HG02981 (cell line): Measurements from ENCODE around the gene GTPBP3.
A peak's percentile ranks its signal among the peaks of the same experiment; 100 is the strongest.
"Not testable (repeated sequence)": the region's sequence is repeated elsewhere in the genome, so short reads cannot be mapped to it uniquely, and the experiment has no call there.

ENCODE experiments used
- ATAC-seq: cut with Tn5 transposase; IDR thresholded peaks from one replicate; pipeline ENCODE4 v1.9.1; 2021; ENCODE audit warnings: mild to moderate bottlenecking, moderate library complexity; ENCODE audit not compliant: unreplicated experiment

Gene GTPBP3

GRCh38 chr19:17336872-17337674 lies at the start of gene GTPBP3:
Gene GTPBP3 (plus strand): TSS chr19:17337553. CDS start chr19:17337612, 59 bp downstream.
- ATAC-seq: peak; percentile 78

GRCh38 chr19:17289489-17289888 lies 47.9 kb upstream of the GTPBP3 start:
- no peak for ATAC-seq

GRCh38 chr19:17292301-17293074 lies 44.9 kb upstream of the GTPBP3 start:
- ATAC-seq: peak; percentile 73

GRCh38 chr19:17293605-17294004 lies 43.7 kb upstream of the GTPBP3 start:
- no peak for ATAC-seq

- no peak for ATAC-seq
Measured at GRCh38 chr19:17294051-17294891, 43.1 kb upstream of the GTPBP3 start.

GRCh38 chr19:17295551-17295950 lies 41.8 kb upstream of the GTPBP3 start:
- ATAC-seq: not testable (repeated sequence)

GRCh38 chr19:17296273-17296672 lies 41.1 kb upstream of the GTPBP3 start:
- ATAC-seq: no peak

GRCh38 chr19:17296976-17297375 lies 40.4 kb upstream of the GTPBP3 start:
- no peak for ATAC-seq

- ATAC-seq: no peak
Measured at GRCh38 chr19:17300992-17301619, 36.2 kb upstream of the GTPBP3 start.

GRCh38 chr19:17302391-17303166 lies 34.8 kb upstream of the GTPBP3 start:
- ATAC-seq: no peak

- peak; percentile 51 for ATAC-seq
Measured at GRCh38 chr19:17303167-17303939, 34.0 kb upstream of the GTPBP3 start, which contains the start of gene ABHD8. Gene ABHD8 (minus strand): TSS chr19:17303425. CDS start chr19:17301616, 1,809 bp downstream.

- ATAC-seq: no peak
Measured at GRCh38 chr19:17303940-17304267, 33.4 kb upstream of the GTPBP3 start.

- no peak for ATAC-seq
Measured at GRCh38 chr19:17304386-17305215, 32.8 kb upstream of the GTPBP3 start.

GRCh38 chr19:17305216-17305516 lies 32.2 kb upstream of the GTPBP3 start:
- no peak for ATAC-seq

GRCh38 chr19:17305517-17306284 lies 31.7 kb upstream of the GTPBP3 start, which contains the start of gene MRPL34:
Gene MRPL34 (plus strand): TSS chr19:17305872. CDS start chr19:17305893, 21 bp downstream.
- peak; percentile 70 for ATAC-seq

GRCh38 chr19:17306285-17306714 lies 31.1 kb upstream of the GTPBP3 start:
- no peak for ATAC-seq

GRCh38 chr19:17307876-17308377 lies 29.4 kb upstream of the GTPBP3 start:
- no peak for ATAC-seq
